Measurements from ENCODE around the gene NPLOC4.
"Not testable (repeated sequence)": the region's sequence is repeated elsewhere in the genome, so short reads cannot be mapped to it uniquely, and the experiment has no call there.

NPLOC4 gene

GRCh38 chr17:81635431-81635830, 1.5 kb downstream of the NPLOC4 start:
- DNase-seq (ENCODE audit: low read depth in 2 of 2): no peak

GRCh38 chr17:81631482-81631881, 5.4 kb downstream of the NPLOC4 start:
- DNase-seq (ENCODE audit: low read depth in 2 of 2): no peak

GRCh38 chr17:81630274-81630673, 6.6 kb downstream of the NPLOC4 start:
- no peak for DNase-seq (ENCODE audit: low read depth in 2 of 2)

- no peak for DNase-seq (ENCODE audit: low read depth in 2 of 2)
Measured at GRCh38 chr17:81621494-81622130, 15.3 kb downstream of the NPLOC4 start.

- DNase-seq (ENCODE audit: low read depth in 2 of 2): not testable (repeated sequence)
Measured at GRCh38 chr17:81618307-81618706, 18.6 kb downstream of the NPLOC4 start.

- no peak for DNase-seq (ENCODE audit: low read depth in 2 of 2)
Measured at GRCh38 chr17:81616877-81617276, 20.0 kb downstream of the NPLOC4 start.

- no peak for DNase-seq (ENCODE audit: low read depth in 2 of 2)
Measured at GRCh38 chr17:81615401-81615930, 21.4 kb downstream of the NPLOC4 start.

- no peak for DNase-seq (ENCODE audit: low read depth in 2 of 2)
Measured at GRCh38 chr17:81612172-81612970, 24.5 kb downstream of the NPLOC4 start.

GRCh38 chr17:81609541-81610311, 27.2 kb downstream of the NPLOC4 start:
- no peak for DNase-seq (ENCODE audit: low read depth in 2 of 2)

- no peak for DNase-seq (ENCODE audit: low read depth in 2 of 2)
Measured at GRCh38 chr17:81608605-81609004, 28.3 kb downstream of the NPLOC4 start.

- peak in 1 of 2 donors; percentile 30 for DNase-seq (ENCODE audit: low read depth in 2 of 2)
Measured at GRCh38 chr17:81608082-81608481, 28.8 kb downstream of the NPLOC4 start.

- no peak for DNase-seq (ENCODE audit: low read depth in 2 of 2)
Measured at GRCh38 chr17:81607431-81607830, 29.5 kb downstream of the NPLOC4 start.

GRCh38 chr17:81603846-81604610, 32.9 kb downstream of the NPLOC4 start:
- DNase-seq (ENCODE audit: low read depth in 2 of 2): no peak

- DNase-seq (ENCODE audit: low read depth in 2 of 2): no peak
Measured at GRCh38 chr17:81601525-81602120, 35.3 kb downstream of the NPLOC4 start.

- no peak for DNase-seq (ENCODE audit: low read depth in 2 of 2)
Measured at GRCh38 chr17:81599719-81600486, 37.0 kb downstream of the NPLOC4 start.

GRCh38 chr17:81593105-81593871, 43.6 kb downstream of the NPLOC4 start:
- no peak for DNase-seq (ENCODE audit: low read depth in 2 of 2)

GRCh38 chr17:81591971-81592370, 44.9 kb downstream of the NPLOC4 start:
- no peak for DNase-seq (ENCODE audit: low read depth in 2 of 2)

- no peak for DNase-seq (ENCODE audit: low read depth in 2 of 2)
Measured at GRCh38 chr17:81590121-81590520, 46.8 kb downstream of the NPLOC4 start.

GRCh38 chr17:81589612-81590011, 47.3 kb downstream of the NPLOC4 start:
- DNase-seq (ENCODE audit: low read depth in 2 of 2): no peak

GRCh38 chr17:81586096-81586495, 50.8 kb downstream of the NPLOC4 start:
- DNase-seq (ENCODE audit: low read depth in 2 of 2): no peak
